SK-N-MC (cell line): ENCODE data around the gene CDC45.

ENCODE experiments used
- EZH2 ChIP-seq: fragments of 200-600 bp; sonication (generic); IDR thresholded peaks from one replicate; pipeline ENCODE4 v1.6.1; 2017; ENCODE audit warnings: antibody characterized with exemption
- FOXP2 ChIP-seq: optimal IDR thresholded peaks from 2 replicates; pipeline ENCODE3; 2011; ENCODE audit warnings: mild to moderate bottlenecking, moderate library complexity; ENCODE audit not compliant: insufficient read depth; ENCODE audit errors: extremely low read length, control extremely low read depth
- POLR2AphosphoS5 ChIP-seq: IDR thresholded peaks from 2 replicates; pipeline ENCODE4 v1.6.1; 2012; ENCODE audit warnings: mild to moderate bottlenecking, low read depth, low read length, borderline replicate concordance

DNA sequence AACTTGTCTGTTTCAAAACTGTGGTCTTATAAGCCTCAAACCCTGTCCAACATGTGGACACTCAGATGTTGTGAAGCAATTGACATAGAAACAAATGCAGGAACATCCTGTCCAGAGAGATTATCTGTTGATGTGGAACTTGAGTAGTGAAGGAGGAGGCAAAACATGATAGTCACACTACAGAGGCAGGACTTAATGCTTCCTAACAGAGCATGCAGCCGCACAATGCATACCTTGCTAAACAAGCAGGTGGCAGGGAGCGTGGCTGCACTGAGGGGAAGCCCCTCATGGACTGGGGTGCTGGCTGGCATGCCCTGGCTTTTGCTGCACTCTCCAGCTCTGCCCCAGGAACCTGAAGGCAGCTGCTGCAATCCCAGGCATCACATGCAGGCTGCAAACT is 37.6 kb upstream of the CDC45 start:
- TF ChIP-seq EZH2 = no peak
- no peak for TF ChIP-seq POLR2AphosphoS5
- TF ChIP-seq FOXP2 = no peak
